Medulla oblongata (tissue), 1 donor: Measurements from ENCODE around the gene MUC16.

ENCODE experiments used
- DNase-seq: peaks from one replicate; pipeline ENCODE4 v3.0.0-alpha.2; 2015; ENCODE audit errors: extremely low spot score

MUC16 gene

DNA sequence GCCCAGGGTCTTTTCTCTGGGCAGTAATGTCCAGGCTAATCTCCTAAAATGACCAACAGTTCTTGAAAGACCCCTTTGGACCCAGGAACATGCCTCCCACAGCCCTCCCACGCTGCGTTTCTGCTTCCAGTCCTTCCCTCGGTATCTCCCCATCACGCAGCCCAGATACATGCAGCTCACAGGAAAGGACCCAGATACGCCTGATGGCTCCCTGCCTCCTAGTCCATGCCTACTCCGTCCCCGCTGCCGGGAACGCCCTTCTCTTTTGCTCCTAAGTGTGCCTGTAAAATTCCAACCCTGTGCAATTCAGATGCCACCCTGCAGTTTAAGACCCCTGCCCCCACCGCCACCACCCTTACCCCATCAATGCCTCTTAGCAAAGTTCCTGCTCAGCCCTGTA, 778 bp downstream of the MUC16 start:
- no peak for DNase-seq

DNA sequence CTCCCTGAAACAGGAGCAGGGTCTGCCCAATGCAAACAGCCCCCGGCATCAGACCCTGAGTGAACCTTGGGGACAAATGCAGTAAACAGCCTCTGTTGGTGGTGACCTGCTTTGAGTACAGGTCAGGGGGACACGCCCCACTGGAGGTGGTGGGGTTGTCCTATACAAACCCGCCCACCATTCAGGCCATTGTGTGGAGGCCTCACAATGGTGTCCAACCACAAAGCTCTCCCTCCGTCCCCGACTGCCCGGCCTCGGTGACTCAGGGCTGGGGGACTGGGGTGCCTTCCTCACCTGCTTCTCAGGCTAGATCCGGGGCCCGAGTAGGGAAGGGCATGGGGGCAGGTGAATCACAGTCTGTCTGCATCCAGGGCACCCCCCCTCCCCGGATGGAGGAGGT, 1.5 kb downstream of the MUC16 start:
- no peak for DNase-seq

DNA sequence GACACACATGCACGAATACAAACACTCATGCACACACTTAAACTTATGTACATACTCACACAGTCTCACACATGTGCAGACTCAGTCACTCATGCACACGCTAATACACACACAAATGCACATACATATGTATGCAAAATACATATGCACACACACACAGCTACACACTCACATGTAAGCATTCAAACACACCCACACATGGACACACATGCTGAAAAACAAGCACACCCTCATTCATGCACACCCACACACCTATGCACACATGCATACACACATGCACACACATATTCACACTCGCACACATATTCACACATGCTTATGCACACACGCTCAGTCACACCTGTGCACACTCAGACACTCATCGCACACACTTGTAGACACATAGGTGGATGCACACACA, 9.3 kb downstream of the MUC16 start:
- DNase-seq, result no peak

DNA sequence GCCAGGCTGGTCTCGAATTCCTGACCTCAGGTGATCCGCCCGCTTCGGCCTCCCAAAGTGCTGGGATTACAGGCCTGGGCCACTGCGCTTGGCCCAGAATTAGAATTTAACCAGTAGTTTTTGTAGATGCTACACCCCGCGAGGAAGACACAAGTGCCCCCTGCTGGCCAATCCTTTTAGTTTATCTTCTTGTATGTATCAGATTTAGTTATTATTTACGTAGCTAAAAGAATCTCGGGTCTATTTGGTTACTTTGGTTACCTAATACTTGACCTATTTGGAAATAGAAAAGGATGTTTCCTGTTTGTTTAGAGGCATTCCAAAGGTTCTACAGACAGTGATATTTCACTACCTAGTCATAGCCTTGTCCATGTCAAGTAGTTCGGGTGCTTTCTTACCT, 22.0 kb downstream of the MUC16 start:
- DNase-seq, result no peak

DNA sequence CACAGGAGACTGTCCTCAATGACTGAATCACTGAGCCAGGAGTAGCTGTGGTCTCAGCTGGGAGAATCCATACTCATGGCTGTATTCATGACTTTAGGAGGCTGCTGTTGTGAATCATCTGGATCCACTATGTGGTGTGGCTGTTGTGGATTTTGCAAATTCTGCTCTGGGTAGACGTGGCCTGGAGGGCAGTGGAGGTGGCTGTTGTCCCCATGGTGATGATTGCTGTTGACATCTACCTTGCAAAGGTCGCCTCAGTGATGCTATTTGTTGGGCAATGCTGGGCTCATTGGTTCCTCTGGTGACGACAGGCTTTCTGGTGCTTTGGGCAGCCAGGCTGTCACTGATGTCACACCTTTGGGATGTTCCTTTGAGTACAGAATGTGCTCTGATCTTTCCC, 23.9 kb downstream of the MUC16 start:
- no peak for DNase-seq

DNA sequence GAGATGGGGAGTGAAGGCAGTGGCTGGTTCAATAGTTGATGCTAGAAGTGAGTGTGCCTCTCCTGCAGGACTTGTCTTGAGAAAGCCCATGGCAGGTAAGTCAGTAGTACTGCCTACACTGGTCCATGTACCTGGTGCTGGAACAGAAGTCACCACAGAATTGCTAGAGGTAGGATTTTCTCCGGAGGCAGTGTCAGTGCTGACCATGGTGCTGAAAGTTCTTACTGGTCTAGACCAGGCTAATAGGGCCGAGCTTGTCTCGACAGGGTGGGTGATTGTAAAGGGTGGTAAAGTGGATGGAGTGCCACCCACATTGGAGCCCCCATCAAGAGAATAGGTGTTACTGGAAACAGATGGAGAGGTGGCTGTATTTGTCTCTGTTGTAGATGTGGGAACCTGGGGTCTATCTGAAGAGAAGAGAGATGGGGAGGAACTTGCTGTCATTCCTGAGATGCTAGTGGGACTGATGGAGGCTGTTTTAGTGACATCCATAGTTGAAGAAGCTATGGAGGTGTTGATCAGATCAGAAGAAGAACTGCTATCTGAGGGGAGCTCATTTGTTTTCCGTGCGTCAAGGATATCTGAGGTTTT, 36.6 kb downstream of the MUC16 start:
- no peak for DNase-seq

DNA sequence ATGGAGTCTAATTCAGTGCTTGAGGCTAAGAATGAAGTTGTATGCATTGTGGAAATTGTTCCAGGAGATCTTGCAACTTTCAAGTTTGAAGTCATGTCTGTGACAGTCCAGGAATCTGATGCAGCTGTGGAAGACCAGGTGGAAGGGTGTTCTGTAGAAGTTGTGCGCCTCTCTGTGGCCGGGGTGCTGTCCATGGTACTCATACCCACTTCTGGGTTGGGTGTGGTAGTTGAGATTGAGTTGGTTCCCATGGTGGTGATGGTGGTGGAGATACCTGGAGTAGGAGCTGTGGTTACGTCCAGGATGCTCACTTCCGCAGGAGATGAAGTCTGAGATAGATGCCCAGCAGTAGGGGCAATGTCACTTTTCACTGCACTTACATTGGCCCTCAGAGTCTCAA, 44.3 kb downstream of the MUC16 start:
- no peak for DNase-seq
